IMR-90 (cell line): ENCODE results near the gene MYL2. TPM values are rescaled to one million over a fixed set of nuclear protein-coding genes. Genes with fewer than 3 reads are reported as not detected.

ENCODE experiments used
- ATAC-seq: fragments of 200-7000 bp; cut with Tn5 transposase; 2 replicates; pipeline ENCODE4 v1.9.1; 2020; ENCODE audit warnings: low read depth, mild to moderate bottlenecking, moderate library complexity
- BruUV-seq: library from RNA; stranded (reverse); fragments of 400-500 nt; replicated peaks from 2 replicates; lab custom pipeline; 2021; lab: Mats Ljungman, UMichigan
- CTCF ChIA-PET: fragments of 300-600 bp; formaldehyde crosslinking; extraction: SDS; loops from one replicate; lab custom pipeline; 2021; ENCODE audit warnings: antibody characterized with exemption; lab: Yijun Ruan, JAX
- POLR2A ChIA-PET: fragments of 300-600 bp; sonication (Branson Sonifier 250); formaldehyde crosslinking; loops from one replicate; lab custom pipeline; 2022; ENCODE audit warnings: antibody characterized with exemption; ENCODE audit not compliant: unreplicated experiment; lab: Charles Lee
- DNase-seq: peaks from one replicate; pipeline ENCODE4 v3.0.0; 2013
- H2AFZ ChIP-seq: replicated peaks from 2 replicates; pipeline ENCODE3; 2013; ENCODE audit warnings: low read length, mild to moderate bottlenecking; ENCODE audit not compliant: poor library complexity
- H2AK5ac ChIP-seq: 2 replicates; pipeline ENCODE4 v1.6.1; 2013; ENCODE audit warnings: low read depth, low read length, inconsistent platforms
- H2AK9ac ChIP-seq: replicated peaks from 2 replicates; pipeline ENCODE3; 2013; ENCODE audit warnings: mild to moderate bottlenecking, low read depth, low read length, moderate library complexity; ENCODE audit not compliant: poor library complexity
- H2BK120ac ChIP-seq: 2 replicates; pipeline ENCODE4 v1.6.1; 2013; ENCODE audit warnings: low read depth, low read length, inconsistent platforms
- H2BK15ac ChIP-seq: 3 replicates; pipeline ENCODE4 v1.6.1; 2013; ENCODE audit warnings: low read depth, low read length, inconsistent platforms
- H2BK20ac ChIP-seq: 2 replicates; pipeline ENCODE4 v1.6.1; 2013; ENCODE audit warnings: low read depth, mild to moderate bottlenecking, inconsistent platforms, low read length, moderate library complexity
- H2BK5ac ChIP-seq: 2 replicates; pipeline ENCODE4 v1.6.1; 2013; ENCODE audit warnings: mild to moderate bottlenecking, low read depth, low read length, inconsistent platforms; ENCODE audit not compliant: poor library complexity, severe bottlenecking
- H3K14ac ChIP-seq: replicated peaks from 2 replicates; pipeline ENCODE4 v1.6.1; 2013; ENCODE audit warnings: low read depth, low read length, inconsistent platforms
- H3K18ac ChIP-seq: 2 replicates; pipeline ENCODE4 v1.6.1; 2013; ENCODE audit warnings: low read depth, low read length, control low read depth
- H3K23ac ChIP-seq: 2 replicates; pipeline ENCODE4 v1.6.1; 2013; ENCODE audit warnings: low read depth, low read length, inconsistent platforms
- H3K27ac ChIP-seq: 2 replicates; pipeline ENCODE4 v1.5.1; 2013; ENCODE audit warnings: mild to moderate bottlenecking, control low read depth, low read length; ENCODE audit not compliant: insufficient read depth
- H3K27me3 ChIP-seq: 2 replicates; pipeline ENCODE4 v1.6.1; 2013; ENCODE audit warnings: low read length; ENCODE audit not compliant: control insufficient read depth, insufficient read depth
- H3K36me3 ChIP-seq: 2 replicates; pipeline ENCODE4 v1.6.1; 2013; ENCODE audit warnings: low read length, mixed read lengths; ENCODE audit not compliant: control insufficient read depth, insufficient read depth
- H3K4ac ChIP-seq: 2 replicates; pipeline ENCODE4 v1.6.1; 2013; ENCODE audit warnings: low read depth, low read length, inconsistent platforms
- H3K4me1 ChIP-seq: 2 replicates; pipeline ENCODE4 v1.6.1; 2013; ENCODE audit warnings: low read length, mixed read lengths; ENCODE audit not compliant: control insufficient read depth, insufficient read depth
- H3K4me2 ChIP-seq: 2 replicates; pipeline ENCODE4 v1.6.1; 2013; ENCODE audit warnings: low read depth, mild to moderate bottlenecking, control low read depth, low read length, moderate library complexity
- H3K4me3 ChIP-seq: 2 replicates; pipeline ENCODE4 v1.5.1; 2013; ENCODE audit warnings: low read depth, mild to moderate bottlenecking, control low read depth, low read length, moderate library complexity; ENCODE audit not compliant: insufficient read depth
- H3K56ac ChIP-seq: 2 replicates; pipeline ENCODE4 v1.6.1; 2013; ENCODE audit warnings: low read length, inconsistent platforms; ENCODE audit not compliant: insufficient read depth; ENCODE audit errors: extremely low read depth
- H3K79me1 ChIP-seq, 2 experiments: 2 replicates each; pipeline ENCODE4 v1.6.1; 2013; ENCODE audit warnings: low read length in 2 of 2, inconsistent platforms in 1 of 2, low read depth in 1 of 2
- H3K9ac ChIP-seq: 2 replicates; pipeline ENCODE4 v1.6.1; 2013; ENCODE audit warnings: low read depth, low read length, control low read depth
- H3K9me1 ChIP-seq: 2 replicates; pipeline ENCODE4 v1.6.1; 2013; ENCODE audit warnings: low read length, inconsistent platforms; ENCODE audit not compliant: insufficient read depth
- H3K9me3 ChIP-seq: 2 replicates; pipeline ENCODE4 v1.6.1; 2013; ENCODE audit warnings: low read length; ENCODE audit not compliant: control insufficient read depth, insufficient read depth
- H4K20me1 ChIP-seq: 2 replicates; pipeline ENCODE4 v1.6.1; 2013; ENCODE audit warnings: low read length, inconsistent platforms; ENCODE audit not compliant: insufficient read depth
- H4K5ac ChIP-seq: 2 replicates; pipeline ENCODE4 v1.6.1; 2013; ENCODE audit warnings: mild to moderate bottlenecking, low read depth, low read length, control low read depth
- H4K8ac ChIP-seq, 2 experiments: 2 replicates each; pipeline ENCODE4 v1.6.1; 2013; ENCODE audit warnings: low read depth in 2 of 2, low read length in 2 of 2, control low read depth in 1 of 2, inconsistent platforms in 1 of 2
- H4K91ac ChIP-seq: 2 replicates; pipeline ENCODE4 v1.6.1; 2013; ENCODE audit warnings: low read depth, low read length, inconsistent platforms; ENCODE audit not compliant: insufficient read depth
- BHLHE40 ChIP-seq: fragments of 150-350 bp; IDR thresholded peaks from 2 replicates; pipeline ENCODE4 v1.6.1; 2016; ENCODE audit warnings: mild to moderate bottlenecking, low read depth, low read length
- CEBPB ChIP-seq: IDR thresholded peaks from 2 replicates; pipeline ENCODE4 v1.6.1; 2012; ENCODE audit warnings: low read depth, low read length, improper control_type of control experiment
- CHD1 ChIP-seq: IDR thresholded peaks from 2 replicates; pipeline ENCODE4 v1.6.1; 2012; ENCODE audit warnings: low read depth, low read length, improper control_type of control experiment
- CTCF ChIP-seq: conservative IDR thresholded peaks from 2 replicates; pipeline ENCODE4 v1.5.1; 2012; ENCODE audit warnings: mild to moderate bottlenecking, low read depth, low read length, improper control_type of control experiment
- FOS ChIP-seq: fragments of 150-350 bp; IDR thresholded peaks from 2 replicates; pipeline ENCODE4 v1.6.1; 2016; ENCODE audit warnings: low read depth, low read length
- MAFK ChIP-seq: IDR thresholded peaks from 2 replicates; pipeline ENCODE4 v1.6.1; 2012; ENCODE audit warnings: low read depth, low read length, improper control_type of control experiment
- MAZ ChIP-seq: IDR thresholded peaks from 2 replicates; pipeline ENCODE4 v1.6.1; 2012; ENCODE audit warnings: low read depth, mild to moderate bottlenecking, low read length, improper control_type of control experiment, moderate library complexity, borderline replicate concordance
- MXI1 ChIP-seq: IDR thresholded peaks from 2 replicates; pipeline ENCODE4 v1.6.1; 2012; ENCODE audit warnings: low read depth, mild to moderate bottlenecking, low read length, moderate library complexity, borderline replicate concordance
- NFE2L2 ChIP-seq: fragments of 150-350 bp; IDR thresholded peaks from 2 replicates; pipeline ENCODE4 v1.6.1; 2016; ENCODE audit warnings: low read depth, mild to moderate bottlenecking, low read length
- POLR2A ChIP-seq: IDR thresholded peaks from 2 replicates; pipeline ENCODE4 v1.6.1; 2012; ENCODE audit warnings: mild to moderate bottlenecking, low read depth, low read length
- RCOR1 ChIP-seq: IDR thresholded peaks from 2 replicates; pipeline ENCODE4 v1.6.1; 2012; ENCODE audit warnings: mild to moderate bottlenecking, low read length, improper control_type of control experiment; ENCODE audit not compliant: insufficient replicate concordance
- RFX5 ChIP-seq: IDR thresholded peaks from 2 replicates; pipeline ENCODE4 v1.8.0; 2012; ENCODE audit warnings: low read depth, mild to moderate bottlenecking, low read length, moderate library complexity
- SMC3 ChIP-seq: fragments of 150-350 bp; IDR thresholded peaks from 2 replicates; pipeline ENCODE4 v1.6.1; 2016; ENCODE audit warnings: low read depth, mild to moderate bottlenecking, antibody characterized with exemption, low read length, moderate library complexity
- USF2 ChIP-seq: fragments of 150-350 bp; IDR thresholded peaks from 2 replicates; pipeline ENCODE4 v1.6.1; 2017; ENCODE audit warnings: mild to moderate bottlenecking, antibody characterized with exemption, low read length, low read depth
- WGBS, 2 experiments: methylation state at CpG; one replicate each; pipeline versions ENCODE4 v1.1.5 to v1.1.7; 2013; ENCODE audit warnings: missing lambda C conversion rate in 2 of 2; ENCODE audit not compliant: insufficient read length in 1 of 2; ENCODE audit errors: extremely low coverage in 2 of 2; 5-methylcytosine and 5-hydroxymethylcytosine counted together
- dilution Hi-C: fragments of 300-500 bp; cut with HindIII; formaldehyde crosslinking; loops from one replicate; pipeline ENCODE4 v1.14.3; 2018; ENCODE audit warnings: low sequenced_read_pairs; ENCODE audit not compliant: unreplicated experiment
- in situ Hi-C: fragments of 300-500 bp; cut with MboI; formaldehyde crosslinking; loops from 3 replicates; pipeline ENCODE4 v1.14.3; 2019; ENCODE audit warnings: low sequenced_read_pairs, inconsistent platforms, mixed read lengths
- intact Hi-C: fragments of 100-400 bp; cut with micrococcal nuclease; formaldehyde crosslinking; loops from 2 replicates; pipeline ENCODE4 v1.10.0; 2022
- polyA plus RNA-seq, 3 experiments: library from polyadenylated mRNA; depleted of rRNA; stranded (reverse); fragments of >200 nt; gene quantifications; 2 replicates each; pipeline ENCODE4 v1.2.3, GENCODE V29; 2012; ENCODE audit warnings: low replicate concordance in 1 of 3
- total RNA-seq: library from RNA; depleted of rRNA; stranded (reverse); fragments of >200 nt; gene quantifications from 2 replicates; pipeline ENCODE4 v1.2.3, GENCODE V29; 2012

MYL2 gene
- total and polyA plus RNA-seq, 2 of the 4 experiments (the other 2 are of a cell fraction) = not detected

- Histone ChIP-seq H3K27me3 (peaks cover 2% of the 10 kb centered on the region), H3K4me1 (no peaks in the 10 kb centered on the region), H4K8ac (no peak overlapping the region), H3K4me2 (no peak overlapping the region), H2BK5ac (no peak overlapping the region), H2AK5ac (no peak overlapping the region), H3K79me1 (no peaks in the 10 kb centered on the region), H3K23ac (no peak overlapping the region), H2BK20ac (no peak overlapping the region), H3K9me1 (no peaks in the 10 kb centered on the region), H3K36me3 (no peaks in the 10 kb centered on the region), H3K18ac (no peak overlapping the region), H4K5ac (no peak overlapping the region), H4K91ac (no peak overlapping the region), H3K4me3 (no peak overlapping the region), H2AK9ac (no peak overlapping the region), H3K56ac (no peak overlapping the region), H3K9me3 (no peaks in the 10 kb centered on the region), H2BK15ac (no peak overlapping the region), H4K20me1 (no peaks in the 10 kb centered on the region), H3K4ac (no peak overlapping the region), H2BK120ac (no peak overlapping the region), H3K14ac (no peak overlapping the region), H3K9ac (no peak overlapping the region), H2AFZ (no peak overlapping the region), H3K27ac (no peak overlapping the region)
- dilution Hi-C loops = no loop called here
- no CpG with 5 or more reads among the region's 3 CpGs for WGBS, 2 experiments
- no peak for DNase-seq
- intact Hi-C loops = no loop called here
- ATAC-seq = no peak
- BruUV-seq = no TSS peak
- in situ Hi-C loops = no loop called here
- no peak for TF ChIP-seq NFE2L2
- TF ChIP-seq POLR2A = no peak
- no peak for TF ChIP-seq MXI1
- TF ChIP-seq SMC3 = no peak
- TF ChIP-seq MAZ = no peak
- no peak for TF ChIP-seq CEBPB
- TF ChIP-seq USF2 = no peak
- no peak for TF ChIP-seq FOS
- no peak for TF ChIP-seq RCOR1
- TF ChIP-seq RFX5 = no peak
- TF ChIP-seq BHLHE40 = no peak
- no peak for TF ChIP-seq CHD1
- TF ChIP-seq MAFK = no peak
- TF ChIP-seq CTCF = no peak
- ChIA-PET POLR2A (no interaction called here), CTCF (no interaction called here)
Measured at GRCh38 chr12:110916295-110916875, 4.0 kb downstream of the MYL2 start.
